ENCODE data around the gene ZSCAN10. TPM values are rescaled to one million over a fixed set of nuclear protein-coding genes. Genes with fewer than 3 reads are reported as not detected.

The ZSCAN10 gene
- total and polyA plus RNA-seq, 9 of the 15 experiments (the other 6 are each of a cell fraction or from before 2014, with no cell fraction given) = 0.22 TPM; not detected in 8

DNA sequence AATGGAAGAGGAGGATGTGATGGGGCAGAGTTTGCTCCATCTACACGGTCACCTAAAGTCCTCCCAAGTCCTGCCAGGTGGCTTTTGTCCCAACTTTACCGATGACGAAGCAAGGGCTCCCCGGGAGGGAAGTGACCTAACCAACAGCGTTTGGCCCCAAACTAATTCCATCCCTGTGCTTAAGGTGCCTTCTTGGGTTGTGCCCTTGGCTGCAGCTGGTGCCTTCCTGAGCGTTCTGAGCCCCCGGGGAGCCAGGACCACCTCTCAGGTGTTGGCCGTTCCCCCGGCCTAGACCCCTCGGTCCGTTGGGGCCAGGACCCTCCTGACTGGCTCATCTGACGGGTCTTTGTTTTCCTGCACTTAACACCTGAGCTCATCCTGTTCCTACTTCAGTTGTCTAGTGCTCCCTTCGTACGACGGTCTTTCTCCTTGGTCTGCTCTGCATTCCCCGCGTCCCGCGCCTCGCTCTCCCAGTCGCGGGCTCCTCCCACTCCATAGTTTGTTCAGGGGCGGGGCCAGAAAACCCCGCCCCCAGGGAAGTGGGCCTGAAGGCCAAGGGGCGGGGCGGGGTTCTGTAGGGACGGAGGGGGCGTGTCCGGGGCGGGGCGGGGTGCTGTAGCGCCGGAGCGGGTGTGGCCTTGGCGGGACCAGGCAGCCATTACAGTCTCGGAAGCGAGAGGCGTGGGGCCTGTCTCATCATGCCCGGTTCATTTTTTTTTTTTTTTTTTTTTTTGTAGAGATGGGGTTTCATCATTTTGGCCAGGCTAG, 822 bp upstream of the ZSCAN10 start:
- Histone ChIP-seq H3K9ac (ENCODE audit: insufficient read depth in 1 of 2, low read depth in 2 of 2, low read length in 2 of 2) (peak overlapping the region; percentile 60 to 78), H3K4me1 (replicated peaks in 1 of 2; ENCODE audit: control insufficient read depth in 2 of 2, insufficient read depth in 2 of 2, low read length in 2 of 2) (peaks cover 18 to 29% of the 10 kb centered on the region in 2 experiments), H3K4me3 (no peak overlapping the region), H3K4me2 (ENCODE audit: insufficient read depth, low read length) (peak overlapping the region; percentile 87), H2AFZ (ENCODE audit: low read depth, low read length) (peak overlapping the region; percentile 99), H3K79me2 (ENCODE audit: control insufficient read depth, insufficient read depth, low read length) (no peaks in the 10 kb centered on the region), H3K36me3 (ENCODE audit: control insufficient read depth, insufficient read depth, low read length) (no peaks in the 10 kb centered on the region), H3K9me1 (ENCODE audit: control insufficient read depth, insufficient read depth, low read length) (no peaks in the 10 kb centered on the region), H3K27me3 (ENCODE audit: control insufficient read depth in 2 of 2, insufficient read depth in 2 of 2, low read length in 2 of 2) (no peaks in the 10 kb centered on the region; a peak in 1 of 5 replicates), H3K27ac (ENCODE audit: extremely low read depth, low read depth, low read length) (peak overlapping the region; percentile 80; the same call in 2 of the 3 replicates), H3K9me3 (replicated peaks; ENCODE audit: control insufficient read depth, insufficient read depth, low read depth, low read length) (no peaks in the 10 kb centered on the region), H4K20me1 (replicated peaks; ENCODE audit: control insufficient read depth, insufficient read depth, low read length) (no peaks in the 10 kb centered on the region)
- FAIRE-seq (peak; percentile 86), DNase-seq (ENCODE audit: extremely low read depth in 1 of 4, low spot score in 3 of 4) (peak; percentile 95 to 99 (median 98)), ATAC-seq (peak; percentile 95)
- in situ Hi-C loops (cut with MboI) (no loop called here), intact Hi-C loops (cut with micrococcal nuclease) (loop anchor here (5.0 kb wide), 1 partner anchor 43 kb away; no protein-coding TSS in a partner anchor)
- ChIA-PET CTCF (ENCODE audit: low intra/inter-chr PET ratio) (interaction anchor here (1.1 kb wide), 1 partner anchor 30 kb away, joined by 5 read pairs; no protein-coding TSS in a partner anchor), POLR2A (no interaction called here)
- no TSS peak for BruUV-seq (replicated peaks)
- 6% methylated on average over 27 of the region's 39 CpGs for WGBS (ENCODE audit: insufficient coverage, low coverage, missing lambda C conversion rate)
- no peak for TF ChIP-seq ZZZ3 (IDR thresholded peaks at IDR 0.05)
- TF ChIP-seq POLR2B (IDR thresholded peaks at IDR 0.05; ENCODE audit: low read depth, partially characterized antibody) = peak; percentile 42
- no peak for TF ChIP-seq ZNF696 (CRISPR knock-in tag; conservative IDR thresholded peaks at IDR 0.05)
- no peak for TF ChIP-seq C11orf30 (IDR thresholded peaks at IDR 0.05; ENCODE audit: low read depth)
- no peak for TF ChIP-seq MED1 (CRISPR knock-in tag; IDR thresholded peaks at IDR 0.05; ENCODE audit: borderline replicate concordance)
- TF ChIP-seq ERF (CRISPR knock-in tag; IDR thresholded peaks at IDR 0.05) = no peak
- TF ChIP-seq, protein P1, sequence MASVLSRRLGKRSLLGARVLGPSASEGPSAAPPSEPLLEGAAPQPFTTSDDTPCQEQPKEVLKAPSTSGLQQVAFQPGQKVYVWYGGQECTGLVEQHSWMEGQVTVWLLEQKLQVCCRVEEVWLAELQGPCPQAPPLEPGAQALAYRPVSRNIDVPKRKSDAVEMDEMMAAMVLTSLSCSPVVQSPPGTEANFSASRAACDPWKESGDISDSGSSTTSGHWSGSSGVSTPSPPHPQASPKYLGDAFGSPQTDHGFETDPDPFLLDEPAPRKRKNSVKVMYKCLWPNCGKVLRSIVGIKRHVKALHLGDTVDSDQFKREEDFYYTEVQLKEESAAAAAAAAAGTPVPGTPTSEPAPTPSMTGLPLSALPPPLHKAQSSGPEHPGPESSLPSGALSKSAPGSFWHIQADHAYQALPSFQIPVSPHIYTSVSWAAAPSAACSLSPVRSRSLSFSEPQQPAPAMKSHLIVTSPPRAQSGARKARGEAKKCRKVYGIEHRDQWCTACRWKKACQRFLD (CRISPR knock-in tag; IDR thresholded peaks at IDR 0.05) = no peak
- TF ChIP-seq, protein P2, sequence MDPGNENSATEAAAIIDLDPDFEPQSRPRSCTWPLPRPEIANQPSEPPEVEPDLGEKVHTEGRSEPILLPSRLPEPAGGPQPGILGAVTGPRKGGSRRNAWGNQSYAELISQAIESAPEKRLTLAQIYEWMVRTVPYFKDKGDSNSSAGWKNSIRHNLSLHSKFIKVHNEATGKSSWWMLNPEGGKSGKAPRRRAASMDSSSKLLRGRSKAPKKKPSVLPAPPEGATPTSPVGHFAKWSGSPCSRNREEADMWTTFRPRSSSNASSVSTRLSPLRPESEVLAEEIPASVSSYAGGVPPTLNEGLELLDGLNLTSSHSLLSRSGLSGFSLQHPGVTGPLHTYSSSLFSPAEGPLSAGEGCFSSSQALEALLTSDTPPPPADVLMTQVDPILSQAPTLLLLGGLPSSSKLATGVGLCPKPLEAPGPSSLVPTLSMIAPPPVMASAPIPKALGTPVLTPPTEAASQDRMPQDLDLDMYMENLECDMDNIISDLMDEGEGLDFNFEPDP (CRISPR knock-in tag; IDR thresholded peaks at IDR 0.05) = no peak
- TF ChIP-seq ZFPM2 (CRISPR knock-in tag; IDR thresholded peaks at IDR 0.05) = no peak
- TF ChIP-seq BCL6 (CRISPR knock-in tag; IDR thresholded peaks at IDR 0.05) = no peak
- no peak for TF ChIP-seq HSF4 (CRISPR knock-in tag; IDR thresholded peaks at IDR 0.05; ENCODE audit: borderline replicate concordance)
- TF ChIP-seq, protein P3, sequence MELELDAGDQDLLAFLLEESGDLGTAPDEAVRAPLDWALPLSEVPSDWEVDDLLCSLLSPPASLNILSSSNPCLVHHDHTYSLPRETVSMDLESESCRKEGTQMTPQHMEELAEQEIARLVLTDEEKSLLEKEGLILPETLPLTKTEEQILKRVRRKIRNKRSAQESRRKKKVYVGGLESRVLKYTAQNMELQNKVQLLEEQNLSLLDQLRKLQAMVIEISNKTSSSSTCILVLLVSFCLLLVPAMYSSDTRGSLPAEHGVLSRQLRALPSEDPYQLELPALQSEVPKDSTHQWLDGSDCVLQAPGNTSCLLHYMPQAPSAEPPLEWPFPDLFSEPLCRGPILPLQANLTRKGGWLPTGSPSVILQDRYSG (tag; conservative IDR thresholded peaks at IDR 0.05; ENCODE audit: low read depth) = no peak
- TF ChIP-seq SLC30A9 (CRISPR knock-in tag; IDR thresholded peaks at IDR 0.05) = no peak
- TF ChIP-seq ZNF3 (CRISPR knock-in tag; IDR thresholded peaks at IDR 0.05) = no peak
- no peak for TF ChIP-seq SAFB (IDR thresholded peaks at IDR 0.05; ENCODE audit: borderline replicate concordance, low read depth, low read length)
- TF ChIP-seq CBX1 (IDR thresholded peaks at IDR 0.05; ENCODE audit: low read depth) = 0 out of 2 replicates have a peak, but pooled peaks have one; percentile 28
- TF ChIP-seq CTBP1 (IDR thresholded peaks at IDR 0.05; ENCODE audit: borderline replicate concordance) = no peak
